Neural cell (in vitro differentiated cells): ENCODE results near the gene DUOX1. TPM values are rescaled to one million over a fixed set of nuclear protein-coding genes. Genes with fewer than 3 reads are reported as not detected.

ENCODE experiments used
- H2AFZ ChIP-seq: fragments of 200-600, 300-800 bp; sonication (generic), shearing (Covaris generic); 2 replicates; pipeline ENCODE4 v1.6.0; 2014; ENCODE audit warnings: low read depth, mild to moderate bottlenecking, antibody characterized with exemption, low read length, moderate library complexity
- H3F3A ChIP-seq: fragments of 200-600 bp; shearing (Covaris generic); 2 replicates; pipeline ENCODE4 v1.6.1; 2016; ENCODE audit warnings: mild to moderate bottlenecking, moderate library complexity, mixed read lengths, antibody characterized with exemption, low read length; ENCODE audit not compliant: insufficient read depth, poor library complexity, severe bottlenecking
- H3K27ac ChIP-seq: fragments of 200-600, 300-800 bp; sonication (generic), shearing (Covaris generic); 2 replicates; pipeline ENCODE4 v1.5.1; 2014; ENCODE audit warnings: mild to moderate bottlenecking, low read length, moderate library complexity
- H3K27me3 ChIP-seq: fragments of 300-800, 200-600 bp; sonication (generic), shearing (Covaris generic); 2 replicates; pipeline ENCODE4 v1.6.0; 2014; ENCODE audit warnings: mild to moderate bottlenecking, low read depth, low read length, moderate library complexity; ENCODE audit not compliant: insufficient read depth
- H3K36me3 ChIP-seq: fragments of 300-800, 200-600 bp; sonication (generic), shearing (Covaris generic); 2 replicates; pipeline ENCODE4 v1.5.1; 2014; ENCODE audit warnings: mild to moderate bottlenecking, antibody characterized with exemption, low read length, moderate library complexity; ENCODE audit not compliant: insufficient read depth
- H3K4me2 ChIP-seq: fragments of 300-800, 200-600 bp; sonication (generic), shearing (Covaris generic); 2 replicates; pipeline ENCODE4 v1.6.0; 2014; ENCODE audit warnings: mild to moderate bottlenecking, low read length
- H3K4me3 ChIP-seq: fragments of 300-800, 200-600 bp; sonication (generic), shearing (Covaris generic); 2 replicates; pipeline ENCODE4 v1.5.1; 2014; ENCODE audit warnings: mild to moderate bottlenecking, low read length, moderate library complexity
- H3K79me2 ChIP-seq: fragments of 200-600 bp; shearing (Covaris generic); replicated peaks from 2 replicates; pipeline ENCODE4 v1.6.0; 2014; ENCODE audit warnings: mild to moderate bottlenecking, low read length, moderate library complexity; ENCODE audit not compliant: insufficient read depth
- H3K9ac ChIP-seq: fragments of 300-800, 200-600 bp; sonication (generic), shearing (Covaris generic); 2 replicates; pipeline ENCODE4 v1.6.1; 2016; ENCODE audit warnings: mild to moderate bottlenecking, low read length, mixed read lengths
- H3K9me2 ChIP-seq: fragments of 200-600 bp; shearing (Covaris generic); 2 replicates; pipeline ENCODE4 v1.6.1; 2016; ENCODE audit warnings: mild to moderate bottlenecking, low read length, mixed read lengths; ENCODE audit not compliant: insufficient read depth
- H3K9me3 ChIP-seq: fragments of 200-600, 300-800 bp; sonication (generic), shearing (Covaris generic); 2 replicates; pipeline ENCODE4 v1.6.1; 2016; ENCODE audit warnings: mild to moderate bottlenecking, mixed run types, low read length, moderate library complexity, mixed read lengths
- H4K20me1 ChIP-seq: fragments of 200-600 bp; shearing (Covaris generic); 2 replicates; pipeline ENCODE4 v1.6.1; 2016; ENCODE audit warnings: mild to moderate bottlenecking, mixed run types; ENCODE audit not compliant: insufficient read depth
- CTCF ChIP-seq: fragments of 450-650 bp; IDR thresholded peaks from 2 replicates; pipeline ENCODE4 v1.5.1; 2014; ENCODE audit warnings: antibody characterized with exemption, mild to moderate bottlenecking, moderate library complexity; ENCODE audit not compliant: poor library complexity, severe bottlenecking
- EP300 ChIP-seq: fragments of 450-650 bp; conservative IDR thresholded peaks from 2 replicates; pipeline ENCODE4 v1.6.1; 2014; ENCODE audit warnings: antibody characterized with exemption, mild to moderate bottlenecking, moderate library complexity; ENCODE audit not compliant: poor library complexity, severe bottlenecking
- EZH2 ChIP-seq: fragments of 200-600, 300-800 bp; shearing (Covaris generic), sonication (generic); IDR thresholded peaks from 2 replicates; pipeline ENCODE4 v1.6.1; 2014; ENCODE audit warnings: antibody characterized with exemption, low read length, borderline replicate concordance, mild to moderate bottlenecking; ENCODE audit not compliant: insufficient read depth, poor library complexity, severe bottlenecking
- MXI1 ChIP-seq: fragments of 450-650 bp; conservative IDR thresholded peaks from 2 replicates; pipeline ENCODE4 v1.6.1; 2014; ENCODE audit warnings: antibody characterized with exemption, mild to moderate bottlenecking; ENCODE audit not compliant: poor library complexity, severe bottlenecking
- POLR2AphosphoS5 ChIP-seq: IDR thresholded peaks from 2 replicates; pipeline ENCODE4 v1.6.1; 2012
- RAD21 ChIP-seq: fragments of 450-650 bp; conservative IDR thresholded peaks from 2 replicates; pipeline ENCODE4 v1.6.1; 2014; ENCODE audit warnings: antibody characterized with exemption, mild to moderate bottlenecking, moderate library complexity
- REST ChIP-seq: IDR thresholded peaks from 2 replicates; pipeline ENCODE4 v1.6.1; 2012; ENCODE audit warnings: borderline replicate concordance
- SMC3 ChIP-seq: fragments of 450-650 bp; conservative IDR thresholded peaks from 2 replicates; pipeline ENCODE4 v1.6.1; 2014; ENCODE audit warnings: antibody characterized with exemption, mild to moderate bottlenecking, moderate library complexity; ENCODE audit not compliant: poor library complexity
- TAF1 ChIP-seq: IDR thresholded peaks from 2 replicates; pipeline ENCODE4 v1.6.1; 2012; ENCODE audit warnings: low read depth
- polyA plus RNA-seq: library from polyadenylated mRNA; depleted of rRNA; stranded (reverse); fragments of >200 nt; gene quantifications from 2 replicates; pipeline ENCODE4 v1.2.3, GENCODE V29; 2014

DUOX1 gene
- polyA plus RNA-seq, 1 donor from 2014 or later = not detected

- no peaks in the 10 kb centered on the region for H3K9me3 ChIP-seq
- no peak overlapping the region for H3K4me3 ChIP-seq
- no peaks in the 10 kb centered on the region for H3K9me2 ChIP-seq
- no peaks in the 10 kb centered on the region for H3K27me3 ChIP-seq
- no peaks in the 10 kb centered on the region for H4K20me1 ChIP-seq
- H3K27ac ChIP-seq = no peak overlapping the region
- H3K79me2 ChIP-seq = no peaks in the 10 kb centered on the region
- H3K36me3 ChIP-seq = no peaks in the 10 kb centered on the region
- H3K9ac ChIP-seq = no peak overlapping the region
- no peak for TF ChIP-seq POLR2AphosphoS5
- TF ChIP-seq CTCF = no peak
- TF ChIP-seq TAF1 = no peak
- no peak for TF ChIP-seq REST
- no peak for TF ChIP-seq MXI1
- TF ChIP-seq EZH2 = no peak
- TF ChIP-seq SMC3 = no peak
- no peak for TF ChIP-seq EP300
- TF ChIP-seq RAD21 = no peak
- H3F3A ChIP-seq = no peaks in the 10 kb centered on the region
- no peak overlapping the region for H2AFZ ChIP-seq
- H3K4me2 ChIP-seq = no peak overlapping the region
Observed at GRCh38 chr15:45148076-45149059, 18.6 kb downstream of the DUOX1 start.

GRCh38 chr15:45149060-45149459 is 19.3 kb downstream of the DUOX1 start:
- Histone ChIP-seq H3F3A (no peaks in the 10 kb centered on the region), H3K9me2 (no peaks in the 10 kb centered on the region), H3K4me2 (no peak overlapping the region), H3K4me3 (no peak overlapping the region), H3K27ac (no peak overlapping the region), H3K9me3 (no peaks in the 10 kb centered on the region), H4K20me1 (no peaks in the 10 kb centered on the region), H3K27me3 (no peaks in the 10 kb centered on the region), H3K79me2 (no peaks in the 10 kb centered on the region), H3K36me3 (no peaks in the 10 kb centered on the region), H2AFZ (no peak overlapping the region), H3K9ac (no peak overlapping the region)
- TF ChIP-seq TAF1 = no peak
- peak; percentile 14 for TF ChIP-seq POLR2AphosphoS5
